HL-60 (cell line): ENCODE results near the gene CD7.

Source experiments
- DNase-seq, 2 experiments: peaks; one replicate each; pipeline ENCODE4 v3.0.0-alpha.2; 2010 to 2020; ENCODE audit warnings: low read depth in 1 of 2, low spot score in 1 of 2
- H3K27ac ChIP-seq: fragments of 250-450 bp; sonication (Bioruptor Pico); replicated peaks from 2 replicates; pipeline ENCODE4 v1.5.1; 2020; ENCODE audit warnings: mild to moderate bottlenecking, moderate library complexity
- H3K27me3 ChIP-seq: fragments of 250-450 bp; sonication (Bioruptor Pico); 2 replicates; pipeline ENCODE4 v1.5.1; 2021; ENCODE audit warnings: mild to moderate bottlenecking, moderate library complexity; ENCODE audit not compliant: insufficient read depth, poor library complexity, severe bottlenecking
- H3K4me3 ChIP-seq: replicated peaks from 2 replicates; pipeline ENCODE4 v1.5.1; 2011; ENCODE audit warnings: mild to moderate bottlenecking, control low read depth, low read length; ENCODE audit not compliant: insufficient read depth
- CTCF ChIP-seq: IDR thresholded peaks from one replicate; pipeline ENCODE4 v1.5.1; 2011; ENCODE audit warnings: low read length, control low read depth, inconsistent platforms; ENCODE audit not compliant: insufficient read depth
- GABPA ChIP-seq: IDR thresholded peaks from 2 replicates; pipeline ENCODE4 v1.6.1; 2012; ENCODE audit warnings: low read depth
- POLR2AphosphoS5 ChIP-seq: IDR thresholded peaks from 2 replicates; pipeline ENCODE4 v1.6.1; 2012; ENCODE audit warnings: low read depth
- REST ChIP-seq: IDR thresholded peaks from 2 replicates; pipeline ENCODE4 v1.6.1; 2012; ENCODE audit warnings: low read depth; ENCODE audit not compliant: insufficient replicate concordance
- SPI1 ChIP-seq: IDR thresholded peaks from 2 replicates; pipeline ENCODE4 v1.6.1; 2012; ENCODE audit warnings: low read depth, mild to moderate bottlenecking, borderline replicate concordance

The CD7 gene

GRCh38 chr17:82325286-82326180 is 8.1 kb upstream of the CD7 start:
- H3K4me3 ChIP-seq: no peak overlapping the region
- DNase-seq: no peak
- TF ChIP-seq POLR2AphosphoS5 (no peak), CTCF (no peak)
- H3K27ac ChIP-seq: no peak overlapping the region
- peaks cover 20% of the 10 kb centered on the region for H3K27me3 ChIP-seq

GRCh38 chr17:82324566-82325285 is 7.3 kb upstream of the CD7 start:
- no peak for DNase-seq
- no peak for TF ChIP-seq CTCF
- no peak for TF ChIP-seq GABPA
- TF ChIP-seq POLR2AphosphoS5: no peak
- TF ChIP-seq REST: no peak
- no peak for TF ChIP-seq SPI1
- H3K27me3 ChIP-seq: peaks cover 14% of the 10 kb centered on the region
- no peak overlapping the region for H3K4me3 ChIP-seq
- no peak overlapping the region for H3K27ac ChIP-seq

- Histone ChIP-seq H3K27ac (no peak overlapping the region), H3K4me3 (no peak overlapping the region), H3K27me3 (peaks cover 13% of the 10 kb centered on the region)
- DNase-seq: no peak
- no peak for TF ChIP-seq POLR2AphosphoS5
- TF ChIP-seq GABPA: no peak
- no peak for TF ChIP-seq REST
- no peak for TF ChIP-seq SPI1
- TF ChIP-seq CTCF: no peak
Measured at GRCh38 chr17:82323514-82324234, 6.3 kb upstream of the CD7 start.
